Immature natural killer cell (primary cell): Measurements from ENCODE around the gene MAPKAPK5. TPM values are rescaled to one million over a fixed set of nuclear protein-coding genes. Genes with fewer than 3 reads are reported as not detected.
"Not testable (repeated sequence)": the region's sequence is repeated elsewhere in the genome, so short reads cannot be mapped to it uniquely, and the experiment has no call there.

ENCODE experiments used
- DNase-seq, 3 donors: peaks; one replicate each; pipeline ENCODE4 v3.0.0; 2022; ENCODE audit warnings: mixed read lengths in 1 of 3
- H3K27ac Mint-ChIP-seq, 6 donors: one replicate each; pipeline ENCODE4 v1.8.0; 2020; ENCODE audit warnings: mixed read lengths in 6 of 6, mild to moderate bottlenecking in 5 of 6, inconsistent platforms in 4 of 6, moderate library complexity in 3 of 6
- H3K27me3 Mint-ChIP-seq, 3 donors: one replicate each; pipeline ENCODE4 v1.8.0; 2020 to 2021; ENCODE audit warnings: low read depth in 3 of 3, mild to moderate bottlenecking in 3 of 3, mixed read lengths in 3 of 3, moderate library complexity in 3 of 3, inconsistent platforms in 1 of 3
- H3K36me3 Mint-ChIP-seq, 3 donors: one replicate each; pipeline ENCODE4 v1.8.0; 2020; ENCODE audit warnings: mixed read lengths in 3 of 3, inconsistent platforms in 2 of 3, mild to moderate bottlenecking in 2 of 3
- H3K4me1 Mint-ChIP-seq, 2 donors: one replicate each; pipeline ENCODE4 v1.8.0; 2020; ENCODE audit warnings: inconsistent platforms in 2 of 2, mild to moderate bottlenecking in 2 of 2, mixed read lengths in 2 of 2, moderate library complexity in 1 of 2
- H3K4me3 Mint-ChIP-seq, 5 donors: one replicate each; pipeline ENCODE4 v1.8.0; 2020; ENCODE audit warnings: mild to moderate bottlenecking in 5 of 5, mixed read lengths in 5 of 5, inconsistent platforms in 3 of 5, moderate library complexity in 3 of 5
- H3K9me3 Mint-ChIP-seq, 6 donors: one replicate each; pipeline ENCODE4 v1.8.0; 2020; ENCODE audit warnings: mild to moderate bottlenecking in 6 of 6, mixed read lengths in 6 of 6, inconsistent platforms in 4 of 6, moderate library complexity in 3 of 6
- polyA plus RNA-seq, 3 donors: library from polyadenylated mRNA; unstranded; fragments of 300-500 nt; fragmentation: Illumina TruSeq; gene quantifications; one replicate each; pipeline ENCODE4 v1.2.3, GENCODE V29; 2021

Gene MAPKAPK5, protein sequence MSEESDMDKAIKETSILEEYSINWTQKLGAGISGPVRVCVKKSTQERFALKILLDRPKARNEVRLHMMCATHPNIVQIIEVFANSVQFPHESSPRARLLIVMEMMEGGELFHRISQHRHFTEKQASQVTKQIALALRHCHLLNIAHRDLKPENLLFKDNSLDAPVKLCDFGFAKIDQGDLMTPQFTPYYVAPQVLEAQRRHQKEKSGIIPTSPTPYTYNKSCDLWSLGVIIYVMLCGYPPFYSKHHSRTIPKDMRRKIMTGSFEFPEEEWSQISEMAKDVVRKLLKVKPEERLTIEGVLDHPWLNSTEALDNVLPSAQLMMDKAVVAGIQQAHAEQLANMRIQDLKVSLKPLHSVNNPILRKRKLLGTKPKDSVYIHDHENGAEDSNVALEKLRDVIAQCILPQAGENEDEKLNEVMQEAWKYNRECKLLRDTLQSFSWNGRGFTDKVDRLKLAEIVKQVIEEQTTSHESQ
- 10 to 100 TPM; 25.1 to 39.1 (median 36.7) TPM for polyA plus RNA-seq

DNA sequence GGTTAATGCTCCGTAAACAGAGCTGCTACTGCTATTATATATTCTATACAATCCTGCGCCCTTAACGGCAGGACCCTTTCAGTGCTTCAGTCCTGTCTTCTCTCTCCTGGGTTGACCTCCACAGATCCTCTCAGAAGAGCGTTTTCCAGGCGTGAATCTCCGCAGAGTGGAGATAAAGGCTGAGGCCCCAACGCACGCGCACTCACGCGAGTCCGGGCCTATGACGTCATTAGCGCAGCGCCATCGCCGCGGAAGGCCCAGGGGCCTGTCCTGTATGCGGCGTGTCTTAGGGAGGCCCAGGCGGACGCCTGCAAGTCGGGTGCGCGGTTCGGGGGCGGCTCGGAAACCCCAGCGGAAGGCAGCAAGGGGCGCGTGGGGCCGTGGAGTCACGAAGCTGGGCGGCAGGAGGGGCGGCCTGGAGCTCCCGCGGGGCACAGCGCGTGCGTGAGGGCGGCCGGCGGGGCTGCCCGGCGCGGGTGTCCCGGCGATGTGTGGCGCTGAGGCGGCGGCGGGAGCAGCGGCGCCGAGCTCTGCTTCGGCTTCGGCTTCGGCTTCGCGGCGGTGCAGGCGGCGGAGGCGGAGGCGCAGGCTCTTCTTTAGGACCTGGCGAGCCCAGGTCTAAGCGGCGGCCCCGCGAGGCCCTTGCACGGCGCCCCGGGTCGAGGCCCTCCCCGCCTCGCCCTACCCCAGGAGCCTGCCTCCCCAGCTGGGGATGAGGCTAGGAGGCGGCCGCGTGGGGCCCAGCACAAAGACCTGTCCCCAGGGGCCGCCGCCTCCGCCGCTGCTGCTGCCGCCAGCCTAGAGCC lies at the start of gene MAPKAPK5:
TSS of gene MAPKAPK5 (plus strand) at position 479 of the 806 bp plus-strand sequence. CDS start 506 bp downstream, outside the sequence.
- Mint-ChIP-seq H3K27me3 (peaks cover 4 to 12% (median 4%) of the 10 kb centered on the region in 3 donors), H3K4me1 (peaks cover 54 to 70% of the 10 kb centered on the region in 2 donors), H3K27ac (peak within 1 kb of the TSS; percentile 97 to 99 (median 98)), H3K36me3 (peaks cover 0 to 8% (median 3%) of the 10 kb centered on the region in 3 donors), H3K4me3 (peak within 1 kb of the TSS; percentile 96 to 100 (median 99)), H3K9me3 (no peaks in the 10 kb centered on the region)
- peak; percentile 97 to 98 (median 97) for DNase-seq

DNA sequence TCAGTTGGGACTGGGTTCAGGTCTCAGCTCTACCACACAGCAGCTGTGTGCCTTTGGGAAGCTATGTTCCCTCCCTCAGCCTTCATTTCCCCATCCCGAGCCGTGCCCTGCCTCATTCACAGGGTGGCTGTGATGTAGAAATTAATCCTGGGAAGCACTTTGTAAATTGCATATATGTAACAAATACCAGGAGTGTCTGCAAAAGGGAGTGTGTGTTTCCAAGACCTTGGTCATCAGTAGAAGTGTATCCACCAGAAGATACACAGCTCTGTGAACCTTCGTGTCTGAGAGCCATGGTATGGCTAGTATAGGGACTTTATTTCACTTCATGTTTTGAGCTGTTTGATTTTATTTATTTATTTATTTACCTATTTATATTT lies 49.2 kb upstream of the MAPKAPK5 start:
- no peak overlapping the region for H3K4me3 Mint-ChIP-seq

GRCh38 chr12:111798182-111798581 lies 43.8 kb upstream of the MAPKAPK5 start:
- no peak overlapping the region for H3K4me3 Mint-ChIP-seq
- no peaks in the 10 kb centered on the region for H3K9me3 Mint-ChIP-seq
- DNase-seq = no peak
- H3K4me1 Mint-ChIP-seq = no peaks in the 10 kb centered on the region
- H3K27me3 Mint-ChIP-seq = no peaks in the 10 kb centered on the region
- H3K27ac Mint-ChIP-seq = no peak overlapping the region
- no peaks in the 10 kb centered on the region for H3K36me3 Mint-ChIP-seq

More for the DNA sequence above, 49.2 kb upstream of the MAPKAPK5 start:
- Mint-ChIP-seq H3K27ac (no peak overlapping the region), H3K27me3 (peaks cover 0 to 3% (median 2%) of the 10 kb centered on the region in 3 donors), H3K4me1 (no peaks in the 10 kb centered on the region), H3K9me3 (no peaks in the 10 kb centered on the region), H3K36me3 (no peaks in the 10 kb centered on the region)
- DNase-seq = no peak

DNA sequence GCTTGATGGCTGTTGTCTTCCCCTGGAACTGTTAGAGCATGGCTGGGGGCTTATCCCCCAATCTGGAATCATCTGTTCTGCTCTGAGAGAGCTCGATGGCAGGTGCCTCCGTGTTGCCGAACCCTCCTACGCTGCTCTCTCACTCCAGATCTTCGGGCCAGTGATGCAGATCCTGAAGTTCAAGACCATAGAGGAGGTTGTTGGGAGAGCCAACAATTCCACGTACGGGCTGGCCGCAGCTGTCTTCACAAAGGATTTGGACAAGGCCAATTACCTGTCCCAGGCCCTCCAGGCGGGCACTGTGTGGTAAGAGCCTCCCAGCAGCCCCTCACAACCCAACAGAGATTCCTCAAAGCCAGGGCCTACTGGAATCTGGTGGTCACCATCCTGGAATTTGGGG lies 42.3 kb upstream of the MAPKAPK5 start:
- Mint-ChIP-seq H3K27ac (no peak overlapping the region), H3K4me1 (no peaks in the 10 kb centered on the region), H3K27me3 (no peaks in the 10 kb centered on the region), H3K9me3 (no peaks in the 10 kb centered on the region), H3K4me3 (no peak overlapping the region), H3K36me3 (no peaks in the 10 kb centered on the region)
- no peak for DNase-seq

DNA sequence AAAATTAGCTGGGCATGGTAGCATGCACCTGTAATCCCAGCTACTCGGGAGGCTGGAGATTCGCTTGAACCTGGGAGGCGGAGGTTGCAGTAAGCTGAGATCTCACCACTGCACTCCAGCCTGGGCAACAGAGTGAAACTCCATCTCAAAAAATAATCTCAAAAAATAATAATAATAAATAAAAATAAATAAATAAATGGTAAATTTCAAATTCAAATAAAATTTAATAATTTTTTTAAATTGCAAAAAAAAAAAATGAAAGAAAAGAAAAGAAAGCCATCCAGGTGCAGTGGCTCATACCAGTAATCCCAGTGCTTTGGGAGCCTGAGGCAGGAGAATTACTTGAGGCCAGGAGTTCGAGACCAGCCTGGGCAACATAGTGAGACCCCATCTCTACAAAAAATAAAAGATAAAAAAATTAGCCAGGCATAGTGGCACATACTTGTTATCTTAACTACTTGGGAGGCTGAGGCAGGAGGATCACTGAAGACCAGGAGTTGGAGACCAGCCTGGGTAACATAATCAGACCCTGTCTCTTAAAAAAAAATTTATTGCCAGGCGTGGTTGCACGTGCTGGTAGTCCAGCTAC lies 38.9 kb upstream of the MAPKAPK5 start:
- Mint-ChIP-seq H3K27me3 (no peaks in the 10 kb centered on the region), H3K4me3 (no peak overlapping the region), H3K9me3 (no peaks in the 10 kb centered on the region), H3K27ac (no peak overlapping the region), H3K36me3 (no peaks in the 10 kb centered on the region), H3K4me1 (no peaks in the 10 kb centered on the region)
- no peak for DNase-seq

GRCh38 chr12:111803851-111804250 lies 38.2 kb upstream of the MAPKAPK5 start:
- Mint-ChIP-seq H3K27ac (no peak overlapping the region), H3K4me3 (no peak overlapping the region), H3K36me3 (no peaks in the 10 kb centered on the region), H3K4me1 (no peaks in the 10 kb centered on the region), H3K9me3 (no peaks in the 10 kb centered on the region), H3K27me3 (no peaks in the 10 kb centered on the region)
- DNase-seq = no peak

- H3K4me1 Mint-ChIP-seq = no peaks in the 10 kb centered on the region
- H3K27me3 Mint-ChIP-seq = no peaks in the 10 kb centered on the region
- no peak overlapping the region for H3K27ac Mint-ChIP-seq
- no peaks in the 10 kb centered on the region for H3K9me3 Mint-ChIP-seq
- no peaks in the 10 kb centered on the region for H3K36me3 Mint-ChIP-seq
- H3K4me3 Mint-ChIP-seq = no peak overlapping the region
- DNase-seq = no peak
Observed at GRCh38 chr12:111806304-111806703, 35.7 kb upstream of the MAPKAPK5 start.

DNA sequence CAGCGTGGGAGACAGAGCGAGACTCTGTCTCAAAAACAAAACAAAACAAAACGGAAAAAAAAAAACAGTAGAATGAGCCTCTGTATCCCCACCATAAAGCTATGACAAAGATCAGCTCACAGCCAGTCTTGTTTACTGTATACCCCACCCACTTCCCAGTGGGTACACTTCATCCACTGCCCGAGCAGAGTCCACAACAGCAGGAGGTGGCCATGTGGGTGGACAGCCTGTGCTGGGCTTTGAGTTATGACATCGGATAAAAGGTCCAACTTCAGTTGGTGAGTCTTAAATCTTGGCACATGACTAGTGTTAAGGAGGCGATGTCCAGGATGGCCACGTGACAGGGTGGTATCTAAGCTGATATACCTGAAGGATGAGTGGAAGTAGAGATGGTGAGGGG lies 34.8 kb upstream of the MAPKAPK5 start:
- Mint-ChIP-seq H3K4me1 (no peaks in the 10 kb centered on the region), H3K4me3 (no peak overlapping the region), H3K27ac (no peak overlapping the region), H3K36me3 (no peaks in the 10 kb centered on the region), H3K27me3 (peaks cover 0 to 2% (median 0%) of the 10 kb centered on the region in 3 donors), H3K9me3 (no peaks in the 10 kb centered on the region)
- no peak for DNase-seq

DNA sequence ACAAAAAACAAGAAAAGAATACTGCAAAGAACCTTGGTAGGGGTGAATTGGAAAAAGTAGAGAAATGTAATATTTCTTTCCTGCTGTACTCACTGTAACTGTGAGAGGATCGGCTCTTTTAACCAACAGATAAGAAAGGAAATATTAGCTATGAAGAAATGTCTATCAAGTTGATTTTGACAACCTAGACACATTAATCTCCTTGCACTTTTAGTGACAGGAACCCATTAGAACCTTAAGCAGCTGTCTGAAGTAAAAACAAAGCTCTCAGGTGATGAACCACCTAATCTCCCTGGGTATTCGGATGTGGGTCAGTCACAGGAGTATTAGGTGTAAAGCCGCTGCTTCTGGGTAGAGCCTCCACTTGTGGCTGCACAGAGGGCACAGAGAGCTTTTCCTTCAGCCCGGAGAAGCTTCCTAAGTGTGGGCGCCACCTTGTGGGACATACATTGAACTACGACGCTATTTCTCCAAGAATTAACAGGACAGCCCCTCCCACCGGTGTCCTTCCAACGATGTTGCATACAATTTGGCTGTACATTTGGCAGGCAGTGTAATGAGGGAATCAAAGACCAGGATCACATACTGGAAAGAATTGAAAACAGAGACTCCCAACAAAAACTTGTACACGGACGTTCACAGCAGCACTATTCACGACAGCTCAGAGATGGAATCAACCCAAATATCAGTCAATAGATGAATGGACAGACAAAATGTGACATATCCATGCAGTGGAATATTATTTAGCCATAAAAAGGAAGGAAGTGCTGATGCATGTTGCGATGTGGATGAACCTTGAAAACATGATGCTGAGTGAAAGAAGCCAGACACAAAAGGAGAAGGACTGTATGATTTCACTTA lies 28.9 kb upstream of the MAPKAPK5 start:
- Mint-ChIP-seq H3K4me1 (peaks cover 6 to 9% of the 10 kb centered on the region in 2 donors), H3K27ac (no peak overlapping the region), H3K9me3 (no peaks in the 10 kb centered on the region), H3K27me3 (peaks cover 0 to 9% (median 0%) of the 10 kb centered on the region in 3 donors), H3K36me3 (no peaks in the 10 kb centered on the region), H3K4me3 (peak overlapping the region in 1 of 5 donors; percentile 36)
- DNase-seq = peak; percentile 41 to 50 (median 46)

DNA sequence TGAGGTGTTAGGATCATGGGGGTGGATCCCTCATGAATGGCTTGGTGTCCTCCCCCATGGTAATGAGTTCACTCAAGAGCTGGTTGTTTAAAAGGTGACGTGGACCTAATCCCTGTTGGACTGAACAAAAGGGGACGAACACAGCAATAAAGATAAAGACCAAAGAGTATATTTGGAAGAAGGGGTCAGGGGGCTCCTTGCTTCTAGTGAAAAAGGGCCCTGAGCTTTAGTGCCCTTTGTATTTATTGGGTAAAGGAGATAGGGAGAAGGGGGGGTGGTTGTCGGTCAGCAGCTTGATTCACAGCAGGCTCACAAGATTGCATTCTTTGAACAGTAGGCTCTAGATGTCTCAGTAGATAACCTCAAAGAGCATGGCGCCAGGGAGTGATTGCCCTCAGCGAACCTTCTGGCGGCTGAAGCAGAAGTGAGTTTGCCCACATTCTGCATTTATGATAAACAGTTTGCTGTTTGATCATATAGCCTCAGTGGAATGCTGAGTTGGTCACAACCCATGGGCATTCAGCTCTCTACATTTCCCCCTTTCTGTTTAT lies 25.9 kb upstream of the MAPKAPK5 start:
- Mint-ChIP-seq H3K4me1 (peaks cover 6 to 9% of the 10 kb centered on the region in 2 donors), H3K27me3 (peaks cover 0 to 13% (median 0%) of the 10 kb centered on the region in 3 donors), H3K36me3 (no peaks in the 10 kb centered on the region), H3K9me3 (no peaks in the 10 kb centered on the region), H3K4me3 (no peak overlapping the region), H3K27ac (no peak overlapping the region)
- no peak for DNase-seq

DNA sequence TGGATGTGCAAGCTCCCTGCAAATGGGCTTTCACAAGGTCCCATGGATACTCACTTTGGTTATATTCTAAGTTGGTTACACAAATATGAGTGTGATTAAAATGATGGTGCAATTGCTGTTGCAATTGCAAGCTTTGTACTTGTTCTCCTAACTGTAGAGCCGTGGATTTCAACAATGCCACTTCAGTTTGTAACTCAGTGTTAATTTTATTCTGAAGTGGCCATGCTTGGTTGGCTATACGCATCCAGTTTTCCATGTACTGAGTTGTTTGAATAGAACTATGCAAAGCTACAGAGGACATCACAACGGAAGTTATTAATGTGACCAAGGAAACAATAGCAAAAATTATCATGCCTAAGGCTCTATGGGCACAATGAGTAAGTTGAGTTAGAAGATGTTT lies 25.1 kb upstream of the MAPKAPK5 start:
- H3K36me3 Mint-ChIP-seq, H3K4me3 Mint-ChIP-seq, H3K9me3 Mint-ChIP-seq, DNase-seq, H3K27ac Mint-ChIP-seq, H3K4me1 Mint-ChIP-seq: not testable (repeated sequence)
- peaks cover 0 to 11% (median 0%) of the 10 kb centered on the region in 3 donors for H3K27me3 Mint-ChIP-seq

DNA sequence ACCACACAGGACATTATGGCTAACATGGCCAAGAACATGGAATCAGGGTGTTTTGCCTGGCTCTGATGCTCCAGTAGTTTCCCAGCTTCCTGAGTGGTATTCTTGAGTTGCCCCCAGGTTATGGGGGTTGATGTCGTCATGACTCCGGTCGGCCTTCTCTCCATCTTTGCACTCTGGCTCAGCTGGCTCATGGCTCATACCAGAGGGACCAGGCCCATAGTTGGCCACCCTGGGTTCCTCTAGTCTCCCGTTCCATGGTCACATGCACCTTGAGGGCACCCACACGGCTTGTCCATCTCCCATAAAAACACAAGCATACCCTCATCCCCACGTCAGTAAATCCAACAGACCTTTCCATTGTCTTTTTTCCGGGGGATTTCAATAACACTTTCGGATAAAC lies 23.7 kb upstream of the MAPKAPK5 start:
- peaks cover 2% of the 10 kb centered on the region in 2 donors for H3K4me1 Mint-ChIP-seq
- no peaks in the 10 kb centered on the region for H3K9me3 Mint-ChIP-seq
- no peak overlapping the region for H3K27ac Mint-ChIP-seq
- no peak for DNase-seq
- H3K27me3 Mint-ChIP-seq = peaks cover 0 to 8% (median 0%) of the 10 kb centered on the region in 3 donors
- no peak overlapping the region for H3K4me3 Mint-ChIP-seq
- H3K36me3 Mint-ChIP-seq = no peaks in the 10 kb centered on the region
